Measurements from ENCODE around the gene RNPC3. TPM values are rescaled to one million over a fixed set of nuclear protein-coding genes. Genes with fewer than 3 reads are reported as not detected.

RNPC3 gene, protein sequence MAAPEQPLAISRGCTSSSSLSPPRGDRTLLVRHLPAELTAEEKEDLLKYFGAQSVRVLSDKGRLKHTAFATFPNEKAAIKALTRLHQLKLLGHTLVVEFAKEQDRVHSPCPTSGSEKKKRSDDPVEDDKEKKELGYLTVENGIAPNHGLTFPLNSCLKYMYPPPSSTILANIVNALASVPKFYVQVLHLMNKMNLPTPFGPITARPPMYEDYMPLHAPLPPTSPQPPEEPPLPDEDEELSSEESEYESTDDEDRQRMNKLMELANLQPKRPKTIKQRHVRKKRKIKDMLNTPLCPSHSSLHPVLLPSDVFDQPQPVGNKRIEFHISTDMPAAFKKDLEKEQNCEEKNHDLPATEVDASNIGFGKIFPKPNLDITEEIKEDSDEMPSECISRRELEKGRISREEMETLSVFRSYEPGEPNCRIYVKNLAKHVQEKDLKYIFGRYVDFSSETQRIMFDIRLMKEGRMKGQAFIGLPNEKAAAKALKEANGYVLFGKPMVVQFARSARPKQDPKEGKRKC
- 10 to 100 TPM; 28.3 to 38.5 TPM for total RNA-seq

DNA sequence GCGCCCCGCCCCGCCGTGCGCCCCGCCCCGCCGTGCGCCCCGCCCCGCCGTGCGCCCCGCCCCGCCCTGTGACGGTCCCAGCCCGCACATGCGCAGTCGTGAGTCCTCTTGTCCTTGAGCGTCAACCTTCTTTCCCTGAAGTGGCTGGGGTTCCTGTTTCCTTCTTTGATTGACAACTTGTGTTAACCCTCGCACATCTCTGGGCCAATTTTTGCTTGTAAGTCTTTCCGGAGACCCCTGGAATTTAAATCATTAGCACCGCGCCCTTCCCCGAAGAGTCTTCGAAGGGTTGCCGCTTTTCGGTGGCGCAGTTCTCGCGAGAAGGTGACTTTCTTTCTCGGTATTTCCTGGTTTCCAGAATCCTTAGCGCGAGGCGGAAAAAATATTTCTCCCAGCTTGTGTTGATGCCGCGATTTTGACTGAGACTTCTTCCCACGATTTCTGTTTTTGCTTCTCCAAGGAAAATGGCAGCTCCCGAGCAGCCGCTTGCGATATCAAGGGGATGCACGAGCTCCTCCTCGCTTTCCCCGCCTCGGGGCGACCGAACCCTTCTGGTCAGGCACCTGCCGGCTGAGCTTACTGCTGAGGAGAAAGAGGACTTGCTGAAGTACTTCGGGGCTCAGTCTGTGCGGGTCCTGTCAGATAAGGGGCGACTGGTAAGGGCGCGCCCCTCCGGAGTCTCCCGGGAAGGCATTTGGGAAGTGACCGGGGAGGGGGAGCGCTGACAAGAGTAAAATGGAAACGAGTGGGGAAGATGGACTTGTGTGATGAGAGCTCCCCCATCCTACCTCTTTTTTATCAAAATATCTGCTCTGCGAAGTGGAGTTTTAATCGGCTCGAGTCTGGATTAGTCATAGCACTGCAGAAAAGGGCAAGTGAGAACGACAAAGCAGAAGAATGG lies at the start of gene RNPC3:
Gene RNPC3, plus strand, starts transcription at position 93 of the 901 bp plus-strand sequence. Its CDS starts 372 bp downstream, at position 465.
- Mint-ChIP-seq H3K4me3 (peak within 1 kb of the TSS; percentile 98), H3K27me3 (peaks cover 7% of the 10 kb centered on the region), H3K9me3 (peaks cover 2% of the 10 kb centered on the region), H3K4me1 (peaks cover 48% of the 10 kb centered on the region), H3K27ac (peak within 1 kb of the TSS; percentile 99), H3K36me3 (ENCODE audit: low read depth) (peaks cover 25% of the 10 kb centered on the region)
- POLR2A ChIA-PET = interaction anchor here (0.6 kb wide), 2 partner anchors 28 to 77 kb away, joined by 3 read pairs; no protein-coding TSS in a partner anchor
- CTCF ChIA-PET = no interaction called here
- peak; percentile 89 for DNase-seq

GRCh38 chr1:103477101-103477500 lies 48.4 kb upstream of the RNPC3 start:
- POLR2A ChIA-PET = no interaction called here
- no peaks in the 10 kb centered on the region for H3K36me3 Mint-ChIP-seq (ENCODE audit: low read depth)
- H3K27ac Mint-ChIP-seq = no peak overlapping the region
- no peak overlapping the region for H3K4me3 Mint-ChIP-seq
- H3K4me1 Mint-ChIP-seq = no peaks in the 10 kb centered on the region
- no peaks in the 10 kb centered on the region for H3K9me3 Mint-ChIP-seq
- no peak for DNase-seq
- H3K27me3 Mint-ChIP-seq = no peaks in the 10 kb centered on the region
- CTCF ChIA-PET = no interaction called here

DNA sequence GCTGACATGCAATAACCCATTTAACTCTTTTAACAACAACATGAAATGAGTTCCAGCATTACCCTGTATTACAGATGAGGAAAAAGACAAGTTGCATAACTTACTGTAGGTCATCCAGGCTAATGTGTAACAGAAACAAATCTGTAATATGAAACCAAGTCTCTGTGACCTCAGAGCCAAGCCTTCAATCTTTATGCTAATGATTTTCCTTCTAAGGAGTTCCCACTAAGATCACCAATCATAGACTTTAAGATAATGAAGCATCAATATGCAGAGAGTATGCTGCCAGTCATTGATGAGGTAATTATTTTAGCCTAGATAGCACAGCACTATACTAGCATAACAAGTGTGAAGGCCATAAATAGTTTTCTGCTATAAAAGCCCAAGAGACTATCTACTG lies 35.6 kb upstream of the RNPC3 start:
- POLR2A ChIA-PET = no interaction called here
- no peak overlapping the region for H3K27ac Mint-ChIP-seq
- H3K9me3 Mint-ChIP-seq = no peaks in the 10 kb centered on the region
- no peak for DNase-seq
- no peak overlapping the region for H3K4me3 Mint-ChIP-seq
- CTCF ChIA-PET = no interaction called here
- H3K4me1 Mint-ChIP-seq = no peaks in the 10 kb centered on the region
- H3K36me3 Mint-ChIP-seq (ENCODE audit: low read depth) = no peaks in the 10 kb centered on the region
- H3K27me3 Mint-ChIP-seq = no peaks in the 10 kb centered on the region

- ChIA-PET POLR2A (no interaction called here), CTCF (no interaction called here)
Measured at GRCh38 chr1:103492003-103492625, 33.4 kb upstream of the RNPC3 start.

GRCh38 chr1:103496014-103496635 lies 29.4 kb upstream of the RNPC3 start:
- H3K27me3 Mint-ChIP-seq = peaks cover 1% of the 10 kb centered on the region
- CTCF ChIA-PET = no interaction called here
- no peaks in the 10 kb centered on the region for H3K36me3 Mint-ChIP-seq (ENCODE audit: low read depth)
- no peak overlapping the region for H3K27ac Mint-ChIP-seq
- H3K9me3 Mint-ChIP-seq = no peaks in the 10 kb centered on the region
- DNase-seq = no peak
- POLR2A ChIA-PET = no interaction called here
- no peaks in the 10 kb centered on the region for H3K4me1 Mint-ChIP-seq
- H3K4me3 Mint-ChIP-seq = no peak overlapping the region

More at GRCh38 chr1:103492003-103492625, 33.4 kb upstream of the RNPC3 start:
- DNase-seq = no peak
- no peaks in the 10 kb centered on the region for H3K36me3 Mint-ChIP-seq (ENCODE audit: low read depth)
- H3K4me3 Mint-ChIP-seq = no peak overlapping the region
- H3K27me3 Mint-ChIP-seq = no peaks in the 10 kb centered on the region
- H3K27ac Mint-ChIP-seq = no peak overlapping the region
- H3K9me3 Mint-ChIP-seq = no peaks in the 10 kb centered on the region
- H3K4me1 Mint-ChIP-seq = no peaks in the 10 kb centered on the region

- Mint-ChIP-seq H3K36me3 (ENCODE audit: low read depth) (no peaks in the 10 kb centered on the region), H3K27ac (no peak overlapping the region), H3K27me3 (peaks cover 1% of the 10 kb centered on the region), H3K4me3 (no peak overlapping the region), H3K4me1 (no peaks in the 10 kb centered on the region), H3K9me3 (no peaks in the 10 kb centered on the region)
- no peak for DNase-seq
- ChIA-PET POLR2A (no interaction called here), CTCF (no interaction called here)
Measured at GRCh38 chr1:103497404-103497803, 28.1 kb upstream of the RNPC3 start.

DNA sequence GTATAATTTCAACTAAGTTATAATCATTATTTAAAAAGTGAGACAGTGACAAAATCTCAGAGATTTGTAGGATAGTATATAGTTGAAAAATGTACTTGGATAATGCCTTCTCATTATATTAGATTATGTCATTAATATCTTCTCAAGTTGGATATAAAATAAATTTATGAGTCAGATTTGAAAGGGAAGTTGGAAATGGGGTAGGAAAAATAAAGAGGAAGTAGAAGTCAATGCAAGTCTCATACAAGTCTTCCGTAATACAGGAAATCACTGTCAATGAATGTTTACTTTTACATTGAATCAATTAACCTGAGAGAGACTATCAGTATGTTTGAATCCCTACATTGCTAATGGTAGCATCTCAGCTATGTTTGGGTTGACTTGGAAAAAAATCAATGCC lies 16.2 kb upstream of the RNPC3 start:
- ChIA-PET POLR2A (no interaction called here), CTCF (no interaction called here)
- Mint-ChIP-seq H3K27me3 (peaks cover 4% of the 10 kb centered on the region), H3K4me3 (no peak overlapping the region), H3K27ac (no peak overlapping the region), H3K9me3 (peaks cover 12% of the 10 kb centered on the region), H3K36me3 (ENCODE audit: low read depth) (peaks cover 3% of the 10 kb centered on the region), H3K4me1 (no peaks in the 10 kb centered on the region)
- DNase-seq = no peak

DNA sequence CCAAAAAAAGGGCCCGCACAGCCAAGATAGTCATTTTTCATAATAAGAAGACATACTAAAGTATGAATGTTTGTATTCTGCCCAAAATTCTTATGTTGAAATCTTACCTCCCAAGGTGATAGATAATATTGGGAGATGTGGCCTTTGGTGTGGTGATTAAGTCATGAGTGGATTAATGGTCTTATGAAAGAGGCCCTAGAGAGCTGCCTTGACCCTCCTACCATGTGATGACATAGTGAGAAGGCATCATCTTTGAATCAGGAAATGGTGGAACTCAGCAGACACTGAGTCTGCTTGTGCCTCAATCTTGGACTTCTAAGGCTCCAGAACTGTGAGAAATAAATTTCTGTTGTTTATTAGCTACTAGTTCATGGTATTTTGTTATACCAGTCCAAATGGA lies 11.8 kb upstream of the RNPC3 start:
- H3K27ac Mint-ChIP-seq = no peak overlapping the region
- H3K4me1 Mint-ChIP-seq = peaks cover 5% of the 10 kb centered on the region
- no peaks in the 10 kb centered on the region for H3K27me3 Mint-ChIP-seq
- H3K9me3 Mint-ChIP-seq = peaks cover 12% of the 10 kb centered on the region
- DNase-seq = no peak
- H3K4me3 Mint-ChIP-seq = no peak overlapping the region
- peaks cover 3% of the 10 kb centered on the region for H3K36me3 Mint-ChIP-seq (ENCODE audit: low read depth)
- ChIA-PET POLR2A (no interaction called here), CTCF (no interaction called here)

DNA sequence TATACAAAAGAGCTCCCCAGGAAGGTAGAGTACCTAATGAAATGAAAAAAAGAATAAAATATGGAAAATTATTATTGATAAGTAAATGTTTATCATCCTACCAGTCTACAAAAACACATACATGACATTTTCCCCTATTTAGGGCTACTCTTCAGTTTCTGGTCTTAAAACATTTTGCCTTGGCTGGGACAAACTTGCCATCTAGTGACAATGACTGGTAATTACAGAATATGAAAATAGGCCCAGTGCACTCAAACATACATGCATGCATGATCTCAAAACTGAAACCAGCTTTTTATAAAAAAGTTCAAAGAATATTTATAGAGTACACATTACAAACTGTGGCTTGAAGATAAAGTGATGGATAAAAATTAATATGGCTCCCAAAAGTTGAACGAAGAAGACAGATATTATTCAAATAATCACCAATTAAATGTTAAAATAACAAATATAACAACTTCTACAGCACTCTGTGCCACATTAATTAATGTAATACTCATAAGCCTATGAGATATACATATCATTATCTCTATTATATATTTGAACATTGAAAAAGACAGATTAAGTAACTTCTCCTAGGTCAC lies 10.5 kb upstream of the RNPC3 start:
- ChIA-PET POLR2A (no interaction called here), CTCF (no interaction called here)
- H3K36me3 Mint-ChIP-seq (ENCODE audit: low read depth) = peaks cover 3% of the 10 kb centered on the region
- DNase-seq = peak; percentile 36
- peaks cover 5% of the 10 kb centered on the region for H3K4me1 Mint-ChIP-seq
- no peaks in the 10 kb centered on the region for H3K27me3 Mint-ChIP-seq
- peaks cover 12% of the 10 kb centered on the region for H3K9me3 Mint-ChIP-seq
- no peak overlapping the region for H3K27ac Mint-ChIP-seq
- H3K4me3 Mint-ChIP-seq = no peak overlapping the region

DNA sequence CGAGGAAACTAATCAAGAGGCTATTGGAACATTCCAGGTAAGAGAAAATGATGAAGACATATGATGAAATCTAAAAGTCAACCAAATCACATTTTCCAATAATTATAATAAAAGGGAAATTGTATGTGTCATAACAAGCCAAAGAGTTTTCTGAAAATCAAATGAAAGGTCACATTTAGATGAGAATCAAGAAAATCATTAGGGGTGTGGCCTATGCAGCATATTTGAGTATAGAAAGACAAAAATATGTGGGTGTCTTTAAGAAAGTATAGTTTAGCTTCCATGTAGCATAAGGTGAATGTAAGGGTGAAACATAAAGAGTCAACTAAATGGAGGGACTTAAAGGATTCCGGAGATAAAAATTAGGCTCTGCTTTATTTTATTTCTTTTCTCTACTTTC lies 9.2 kb upstream of the RNPC3 start:
- Mint-ChIP-seq H3K4me1 (peaks cover 5% of the 10 kb centered on the region), H3K9me3 (peaks cover 6% of the 10 kb centered on the region), H3K36me3 (ENCODE audit: low read depth) (peaks cover 3% of the 10 kb centered on the region), H3K27me3 (no peaks in the 10 kb centered on the region), H3K27ac (no peak overlapping the region), H3K4me3 (no peak overlapping the region)
- ChIA-PET CTCF (no interaction called here), POLR2A (no interaction called here)
- DNase-seq = no peak

- Mint-ChIP-seq H3K4me1 (peaks cover 5% of the 10 kb centered on the region), H3K4me3 (no peak overlapping the region), H3K9me3 (peaks cover 2% of the 10 kb centered on the region), H3K27ac (no peak overlapping the region), H3K27me3 (no peaks in the 10 kb centered on the region), H3K36me3 (ENCODE audit: low read depth) (no peaks in the 10 kb centered on the region)
- ChIA-PET CTCF (no interaction called here), POLR2A (no interaction called here)
- no peak for DNase-seq
Measured at GRCh38 chr1:103516693-103517092, 8.8 kb upstream of the RNPC3 start.

DNA sequence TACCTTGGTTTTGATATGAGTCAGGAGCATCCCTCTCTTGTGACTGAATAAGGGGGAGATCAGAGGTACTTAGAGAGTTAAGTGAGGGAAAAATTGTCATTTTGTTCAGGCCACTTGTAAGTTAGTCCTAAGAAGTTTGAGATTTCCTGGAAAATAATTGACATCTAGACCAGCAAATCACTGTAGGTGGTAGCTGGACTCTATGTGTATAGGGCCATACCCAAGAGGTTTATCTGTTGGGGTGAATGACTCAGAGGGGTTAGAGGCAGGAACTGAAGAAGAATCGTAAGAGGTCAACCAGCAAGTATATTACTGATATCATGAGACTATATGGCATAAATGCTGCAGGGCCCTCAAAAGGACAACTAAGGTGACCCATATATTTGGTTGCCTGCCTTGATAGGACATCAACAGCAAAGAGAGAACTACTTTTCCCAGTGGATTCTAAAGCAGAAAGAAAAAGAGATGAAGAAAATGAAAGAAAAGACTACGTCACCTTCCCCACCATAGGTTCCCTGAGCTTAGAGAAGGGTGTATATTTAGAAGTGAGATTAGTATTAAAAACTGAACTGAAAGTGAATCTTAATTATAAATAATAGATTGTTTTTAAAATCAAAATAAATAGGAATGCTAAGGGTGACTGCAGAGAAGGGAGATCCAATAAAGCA lies 8.0 kb upstream of the RNPC3 start:
- no peaks in the 10 kb centered on the region for H3K27me3 Mint-ChIP-seq
- no peak overlapping the region for H3K27ac Mint-ChIP-seq
- ChIA-PET CTCF (no interaction called here), POLR2A (no interaction called here)
- peaks cover 5% of the 10 kb centered on the region for H3K4me1 Mint-ChIP-seq
- DNase-seq = no peak
- H3K36me3 Mint-ChIP-seq (ENCODE audit: low read depth) = no peaks in the 10 kb centered on the region
- no peaks in the 10 kb centered on the region for H3K9me3 Mint-ChIP-seq
- H3K4me3 Mint-ChIP-seq = no peak overlapping the region
